ENCODE results near the gene CPB1. TPM values are rescaled to one million over a fixed set of nuclear protein-coding genes. Genes with fewer than 3 reads are reported as not detected.

Gene CPB1
- total and polyA plus RNA-seq, 9 donors, result 0.55 to 2.4 (median 1.1) TPM

GRCh38 chr3:148879256-148879655, 51.6 kb downstream of the CPB1 start:
- no peaks in the 10 kb centered on the region for H3K36me3 ChIP-seq (ENCODE audit: control insufficient read depth, insufficient read depth, low read length)
- DNase-seq, result no peak
- H3K9me3 ChIP-seq (replicated peaks; ENCODE audit: control insufficient read depth, low read depth, low read length), result no peaks in the 10 kb centered on the region
- H3K4me1 ChIP-seq (ENCODE audit: control insufficient read depth, insufficient read depth, low read length), result peaks cover 2% of the 10 kb centered on the region
- H3K27me3 ChIP-seq (ENCODE audit: control insufficient read depth, insufficient read depth, low read length), result no peaks in the 10 kb centered on the region
- no peak overlapping the region for H3K27ac ChIP-seq (ENCODE audit: low read length)
- no peak overlapping the region for H3K4me3 ChIP-seq (ENCODE audit: low read length)

- no peaks in the 10 kb centered on the region for H3K36me3 ChIP-seq (ENCODE audit: control insufficient read depth, insufficient read depth, low read length)
- H3K4me3 ChIP-seq (ENCODE audit: low read length), result no peak overlapping the region
- DNase-seq, result no peak
- no peak overlapping the region for H3K27ac ChIP-seq (ENCODE audit: low read length)
- no peaks in the 10 kb centered on the region for H3K27me3 ChIP-seq (ENCODE audit: control insufficient read depth, insufficient read depth, low read length)
- peaks cover 2% of the 10 kb centered on the region for H3K4me1 ChIP-seq (ENCODE audit: control insufficient read depth, insufficient read depth, low read length)
- H3K9me3 ChIP-seq (replicated peaks; ENCODE audit: control insufficient read depth, low read depth, low read length), result no peaks in the 10 kb centered on the region
Measured at GRCh38 chr3:148880681-148881080, 53.1 kb downstream of the CPB1 start.

- Histone ChIP-seq H3K4me1 (ENCODE audit: control insufficient read depth, insufficient read depth, low read length) (peaks cover 2% of the 10 kb centered on the region), H3K27me3 (ENCODE audit: control insufficient read depth, insufficient read depth, low read length) (no peaks in the 10 kb centered on the region), H3K4me3 (ENCODE audit: low read length) (no peak overlapping the region), H3K27ac (ENCODE audit: low read length) (no peak overlapping the region), H3K36me3 (ENCODE audit: control insufficient read depth, insufficient read depth, low read length) (no peaks in the 10 kb centered on the region), H3K9me3 (replicated peaks; ENCODE audit: control insufficient read depth, low read depth, low read length) (no peaks in the 10 kb centered on the region)
- WGBS (ENCODE audit: insufficient coverage), result no CpG with 5 or more reads among the region's 2 CpGs
- DNase-seq, result no peak
Measured at GRCh38 chr3:148881286-148881685, 53.7 kb downstream of the CPB1 start.

GRCh38 chr3:148882288-148882687, 54.7 kb downstream of the CPB1 start:
- DNase-seq, result peak; percentile 74
- Histone ChIP-seq H3K4me1 (ENCODE audit: control insufficient read depth, insufficient read depth, low read length) (peaks cover 2% of the 10 kb centered on the region), H3K4me3 (ENCODE audit: low read length) (no peak overlapping the region), H3K9me3 (replicated peaks; ENCODE audit: control insufficient read depth, low read depth, low read length) (no peaks in the 10 kb centered on the region), H3K27ac (ENCODE audit: low read length) (no peak overlapping the region), H3K27me3 (ENCODE audit: control insufficient read depth, insufficient read depth, low read length) (no peaks in the 10 kb centered on the region), H3K36me3 (ENCODE audit: control insufficient read depth, insufficient read depth, low read length) (no peaks in the 10 kb centered on the region)
- no CpG with 5 or more reads among the region's 4 CpGs for WGBS (ENCODE audit: insufficient coverage)

- H3K27ac ChIP-seq (ENCODE audit: low read length), result no peak overlapping the region
- H3K4me3 ChIP-seq (ENCODE audit: low read length), result no peak overlapping the region
- no peaks in the 10 kb centered on the region for H3K9me3 ChIP-seq (replicated peaks; ENCODE audit: control insufficient read depth, low read depth, low read length)
- peak; percentile 15 for DNase-seq
- WGBS (ENCODE audit: insufficient coverage), result 14% methylated on average over 1 of the region's 1 CpG
- H3K36me3 ChIP-seq (ENCODE audit: control insufficient read depth, insufficient read depth, low read length), result no peaks in the 10 kb centered on the region
- H3K27me3 ChIP-seq (ENCODE audit: control insufficient read depth, insufficient read depth, low read length), result no peaks in the 10 kb centered on the region
- H3K4me1 ChIP-seq (ENCODE audit: control insufficient read depth, insufficient read depth, low read length), result peaks cover 2% of the 10 kb centered on the region
Measured at GRCh38 chr3:148883163-148883562, 55.6 kb downstream of the CPB1 start.

GRCh38 chr3:148884261-148884660, 56.6 kb downstream of the CPB1 start:
- Histone ChIP-seq H3K9me3 (replicated peaks; ENCODE audit: control insufficient read depth, low read depth, low read length) (no peaks in the 10 kb centered on the region), H3K27ac (ENCODE audit: low read length) (no peak overlapping the region), H3K36me3 (ENCODE audit: control insufficient read depth, insufficient read depth, low read length) (no peaks in the 10 kb centered on the region), H3K4me3 (ENCODE audit: low read length) (no peak overlapping the region), H3K4me1 (ENCODE audit: control insufficient read depth, insufficient read depth, low read length) (peaks cover 2% of the 10 kb centered on the region), H3K27me3 (ENCODE audit: control insufficient read depth, insufficient read depth, low read length) (no peaks in the 10 kb centered on the region)
- DNase-seq, result no peak

- Histone ChIP-seq H3K4me3 (ENCODE audit: low read length) (no peak overlapping the region), H3K9me3 (replicated peaks; ENCODE audit: control insufficient read depth, low read depth, low read length) (no peaks in the 10 kb centered on the region), H3K4me1 (ENCODE audit: control insufficient read depth, insufficient read depth, low read length) (no peaks in the 10 kb centered on the region), H3K27me3 (ENCODE audit: control insufficient read depth, insufficient read depth, low read length) (no peaks in the 10 kb centered on the region), H3K27ac (ENCODE audit: low read length) (no peak overlapping the region), H3K36me3 (ENCODE audit: control insufficient read depth, insufficient read depth, low read length) (no peaks in the 10 kb centered on the region)
- DNase-seq, result no peak
- no CpG with 5 or more reads among the region's 2 CpGs for WGBS (ENCODE audit: insufficient coverage)
Measured at GRCh38 chr3:148889828-148890227, 62.2 kb downstream of the CPB1 start.

GRCh38 chr3:148896062-148896461, 68.5 kb downstream of the CPB1 start:
- H3K4me3 ChIP-seq (ENCODE audit: low read length), result no peak overlapping the region
- no peaks in the 10 kb centered on the region for H3K9me3 ChIP-seq (replicated peaks; ENCODE audit: control insufficient read depth, low read depth, low read length)
- no peak for DNase-seq
- WGBS (ENCODE audit: insufficient coverage), result 29% methylated on average over 2 of the region's 3 CpGs
- no peaks in the 10 kb centered on the region for H3K27me3 ChIP-seq (ENCODE audit: control insufficient read depth, insufficient read depth, low read length)
- no peak overlapping the region for H3K27ac ChIP-seq (ENCODE audit: low read length)
- H3K36me3 ChIP-seq (ENCODE audit: control insufficient read depth, insufficient read depth, low read length), result no peaks in the 10 kb centered on the region
- H3K4me1 ChIP-seq (ENCODE audit: control insufficient read depth, insufficient read depth, low read length), result no peaks in the 10 kb centered on the region

GRCh38 chr3:148901987-148902791, 74.6 kb downstream of the CPB1 start:
- no peak overlapping the region for H3K27ac ChIP-seq (ENCODE audit: low read length)
- no peaks in the 10 kb centered on the region for H3K9me3 ChIP-seq (replicated peaks; ENCODE audit: control insufficient read depth, low read depth, low read length)
- H3K36me3 ChIP-seq (ENCODE audit: control insufficient read depth, insufficient read depth, low read length), result no peaks in the 10 kb centered on the region
- DNase-seq, result peak; percentile 2
- no CpG with 5 or more reads among the region's 4 CpGs for WGBS (ENCODE audit: insufficient coverage)
- H3K27me3 ChIP-seq (ENCODE audit: control insufficient read depth, insufficient read depth, low read length), result no peaks in the 10 kb centered on the region
- no peaks in the 10 kb centered on the region for H3K4me1 ChIP-seq (ENCODE audit: control insufficient read depth, insufficient read depth, low read length)
- H3K4me3 ChIP-seq (ENCODE audit: low read length), result no peak overlapping the region

GRCh38 chr3:148903022-148903442, 75.4 kb downstream of the CPB1 start:
- no peak for DNase-seq
- Histone ChIP-seq H3K36me3 (ENCODE audit: control insufficient read depth, insufficient read depth, low read length) (no peaks in the 10 kb centered on the region), H3K9me3 (replicated peaks; ENCODE audit: control insufficient read depth, low read depth, low read length) (no peaks in the 10 kb centered on the region), H3K27ac (ENCODE audit: low read length) (no peak overlapping the region), H3K27me3 (ENCODE audit: control insufficient read depth, insufficient read depth, low read length) (no peaks in the 10 kb centered on the region), H3K4me3 (ENCODE audit: low read length) (no peak overlapping the region), H3K4me1 (ENCODE audit: control insufficient read depth, insufficient read depth, low read length) (no peaks in the 10 kb centered on the region)
- 80% methylated on average over 1 of the region's 2 CpGs for WGBS (ENCODE audit: insufficient coverage)

- no peaks in the 10 kb centered on the region for H3K4me1 ChIP-seq (ENCODE audit: control insufficient read depth, insufficient read depth, low read length)
- H3K4me3 ChIP-seq (ENCODE audit: low read length), result no peak overlapping the region
- no peak for DNase-seq
- H3K27ac ChIP-seq (ENCODE audit: low read length), result no peak overlapping the region
- no peaks in the 10 kb centered on the region for H3K36me3 ChIP-seq (ENCODE audit: control insufficient read depth, insufficient read depth, low read length)
- no peaks in the 10 kb centered on the region for H3K9me3 ChIP-seq (replicated peaks; ENCODE audit: control insufficient read depth, low read depth, low read length)
- no peaks in the 10 kb centered on the region for H3K27me3 ChIP-seq (ENCODE audit: control insufficient read depth, insufficient read depth, low read length)
Measured at GRCh38 chr3:148903941-148904340, 76.3 kb downstream of the CPB1 start.
